Heart left ventricle (tissue), 13 donors: ENCODE results near the gene CNOT11.

Experiments used
- POLR2A ChIP-seq, 2 donors: fragments of 450-650 bp; IDR thresholded peaks; one replicate each; pipeline ENCODE4 v1.6.1; 2017; ENCODE audit warnings: antibody characterized with exemption in 2 of 2, mild to moderate bottlenecking in 2 of 2, moderate library complexity in 2 of 2
- TF ChIP-seq, protein P1 (sequence below), 12 donors: fragments of 200-600 bp; sonication (generic) in 4 of 12; IDR thresholded peaks; one replicate each; pipeline versions ENCODE4 v1.5.0 to v1.8.0; 2018 to 2022; ENCODE audit warnings: antibody characterized with exemption in 12 of 12, mild to moderate bottlenecking in 5 of 12
- donor health status: ischemic (EF 13 %, LVEDD 7.1; RV severe dilation, severe dysfunction).
- donor health status: DM: no; HTN: yes; CAD: no.
- donor health status: DM: no; HTN: no; CAD: no.
- donor health status: ischemic (EF 25% LVEDD 6.9; RV normal size, moderate dysfunction).
- donor health status: ischemic (EF 25% LVEDD 5.7; RV mildly dilated, moderate dysfunction).
- donor health status: ischemic (EF 35%, LVEDD 5.7; RV mildly dilated, moderate dysfunction).
- donor health status: nonischemic (EF 11% LVEDD 7.7; RV severe dilation, severe dysfunction).
- donor health status: DM: yes; HTN: yes; CAD: no.
- donor health status: PGD.
- donor health status: ischemic (EF 29% LVEDD 5.4; RV normal size, mild dysfunction).
- donor health status: nonischemic (EF 23%, LVEDD 6.1; RV moderate dilation, normal function).

- TF ChIP-seq POLR2A (IDR thresholded peaks at IDR 0.05) = no peak
- TF ChIP-seq, protein P1, sequence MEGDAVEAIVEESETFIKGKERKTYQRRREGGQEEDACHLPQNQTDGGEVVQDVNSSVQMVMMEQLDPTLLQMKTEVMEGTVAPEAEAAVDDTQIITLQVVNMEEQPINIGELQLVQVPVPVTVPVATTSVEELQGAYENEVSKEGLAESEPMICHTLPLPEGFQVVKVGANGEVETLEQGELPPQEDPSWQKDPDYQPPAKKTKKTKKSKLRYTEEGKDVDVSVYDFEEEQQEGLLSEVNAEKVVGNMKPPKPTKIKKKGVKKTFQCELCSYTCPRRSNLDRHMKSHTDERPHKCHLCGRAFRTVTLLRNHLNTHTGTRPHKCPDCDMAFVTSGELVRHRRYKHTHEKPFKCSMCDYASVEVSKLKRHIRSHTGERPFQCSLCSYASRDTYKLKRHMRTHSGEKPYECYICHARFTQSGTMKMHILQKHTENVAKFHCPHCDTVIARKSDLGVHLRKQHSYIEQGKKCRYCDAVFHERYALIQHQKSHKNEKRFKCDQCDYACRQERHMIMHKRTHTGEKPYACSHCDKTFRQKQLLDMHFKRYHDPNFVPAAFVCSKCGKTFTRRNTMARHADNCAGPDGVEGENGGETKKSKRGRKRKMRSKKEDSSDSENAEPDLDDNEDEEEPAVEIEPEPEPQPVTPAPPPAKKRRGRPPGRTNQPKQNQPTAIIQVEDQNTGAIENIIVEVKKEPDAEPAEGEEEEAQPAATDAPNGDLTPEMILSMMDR (IDR thresholded peaks at IDR 0.05) = no peak
These were observed 34.0 kb downstream of the CNOT11 start for GRCh38 chr2:101286684-101287083.
